HG03378 (cell line): ENCODE results near the gene ESPN.
"Not testable (repeated sequence)": the region's sequence is repeated elsewhere in the genome, so short reads cannot be mapped to it uniquely, and the experiment has no call there.

Experiments used
- ATAC-seq: cut with Tn5 transposase; IDR thresholded peaks from one replicate; pipeline ENCODE4 v1.9.1; 2021; ENCODE audit warnings: mild to moderate bottlenecking, moderate library complexity; ENCODE audit not compliant: unreplicated experiment

The ESPN gene

DNA sequence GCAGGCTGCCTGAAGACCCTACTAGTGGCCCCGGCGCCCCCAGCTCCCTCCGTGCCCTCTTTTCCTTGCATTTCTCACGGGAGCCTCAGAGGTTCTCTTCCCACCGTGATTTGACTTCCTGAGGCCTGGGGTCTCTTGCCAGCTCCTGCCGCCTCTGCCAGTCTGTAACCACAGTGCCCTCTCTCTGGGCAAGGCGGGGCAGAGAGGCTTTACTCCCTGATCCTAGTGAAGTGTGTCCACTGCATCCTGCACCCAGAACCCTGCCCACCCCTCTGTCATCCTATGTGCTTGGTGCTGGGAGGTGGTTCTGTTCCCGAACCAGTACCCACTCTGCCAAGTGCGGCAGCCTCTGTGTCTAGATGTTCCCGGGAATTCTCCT, 2.4 kb downstream of the ESPN start:
- ATAC-seq, result no peak

DNA sequence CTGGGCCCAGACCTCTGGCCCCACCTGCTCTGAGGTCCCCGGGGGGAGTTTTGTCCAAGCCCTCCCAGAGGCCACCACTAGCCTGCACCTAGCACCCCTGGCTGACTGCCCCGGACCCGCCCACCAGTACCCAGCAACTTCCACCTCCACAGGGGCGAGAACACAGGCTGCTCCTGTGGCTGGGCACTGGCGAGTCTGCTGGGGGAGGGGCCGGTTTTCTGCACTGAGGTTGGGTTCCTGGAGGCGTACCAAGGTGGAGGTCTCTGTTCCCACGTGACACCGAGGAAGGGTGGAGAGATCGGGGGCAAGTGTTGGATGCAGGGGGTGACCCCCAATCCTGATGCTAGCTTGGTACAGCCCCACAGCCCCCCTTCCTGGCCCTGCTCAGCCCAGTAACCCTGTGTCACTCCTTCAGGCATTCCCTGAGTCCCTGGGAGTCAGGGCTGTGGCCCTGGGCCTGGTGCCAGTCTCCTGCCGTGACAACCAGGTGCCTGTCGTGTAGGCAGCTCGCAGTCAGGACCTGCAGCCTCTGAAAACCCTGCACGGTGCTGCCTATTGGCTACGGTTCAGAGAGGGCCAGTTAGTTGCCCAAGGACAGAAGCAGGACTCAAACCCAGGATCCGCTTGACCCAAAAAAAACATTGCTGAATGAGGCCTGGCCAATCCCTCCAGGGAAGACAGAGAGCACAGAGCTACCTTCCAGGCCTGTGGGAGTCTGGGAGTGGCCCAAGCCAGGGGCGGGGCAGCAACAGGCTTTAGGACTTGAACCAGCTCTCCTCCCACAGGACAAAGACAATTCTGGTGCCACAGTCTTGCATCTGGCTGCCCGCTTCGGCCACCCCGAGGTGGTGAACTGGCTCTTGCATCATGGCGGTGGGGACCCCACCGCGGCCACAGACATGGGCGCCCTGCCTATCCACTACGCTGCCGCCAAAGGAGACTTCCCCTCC, 3.1 kb downstream of the ESPN start:
- ATAC-seq, result no peak

DNA sequence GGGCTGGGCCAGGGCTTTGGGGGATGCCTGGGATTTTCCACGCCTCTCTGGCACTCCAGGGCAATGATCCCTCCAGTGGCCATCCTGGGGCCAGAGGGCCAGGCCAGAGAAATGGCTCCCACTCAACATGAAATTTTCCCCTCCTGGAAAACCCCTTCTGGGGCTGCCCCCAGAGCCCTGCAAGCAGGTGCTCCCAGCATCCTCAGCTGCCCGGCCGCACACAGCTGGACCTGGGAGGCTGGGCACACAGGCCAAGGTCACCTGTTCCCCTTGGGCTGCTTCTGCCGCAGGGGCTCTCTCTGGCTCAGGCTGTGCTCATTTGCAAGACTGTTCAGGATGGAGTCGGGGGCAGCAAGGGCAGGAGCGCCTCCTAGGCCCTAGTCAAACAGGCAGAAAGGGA, 3.9 kb downstream of the ESPN start:
- not testable (repeated sequence) for ATAC-seq

DNA sequence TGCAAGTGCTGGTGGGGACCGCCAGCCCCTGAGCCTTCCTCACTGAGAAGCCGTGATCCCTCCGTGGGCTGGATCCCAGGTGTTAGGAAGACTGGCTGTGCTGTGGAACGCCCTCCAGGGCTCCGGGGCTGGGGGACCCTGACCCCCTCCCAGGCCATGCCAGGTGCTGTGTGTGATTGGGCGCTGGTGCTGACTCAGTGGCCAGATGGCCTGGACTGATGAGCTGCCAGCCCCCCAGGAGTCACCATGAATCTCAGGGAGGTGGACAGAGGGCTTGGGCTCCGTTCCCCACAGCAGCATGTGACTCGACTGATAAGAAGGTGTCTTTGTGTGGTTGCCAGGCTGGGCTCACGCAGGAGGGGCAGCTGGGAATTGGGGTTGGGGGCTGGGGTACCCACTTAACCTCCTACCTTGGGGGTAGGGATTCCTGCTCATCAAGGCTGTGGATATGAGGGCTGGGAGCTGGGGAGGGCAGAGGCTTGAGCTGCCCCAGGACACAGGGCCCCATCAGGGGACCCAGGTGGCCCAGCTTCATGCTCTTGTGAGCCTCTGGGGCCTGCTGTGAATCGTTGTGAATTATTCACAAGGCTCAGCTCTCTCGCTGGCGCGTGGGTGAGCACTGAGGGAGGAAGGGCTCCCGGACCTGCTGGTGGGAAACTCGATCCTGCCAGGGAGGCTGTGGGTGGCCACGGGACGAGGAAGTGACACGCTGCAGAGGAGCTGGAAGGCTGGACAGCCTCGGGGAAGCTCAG, 5.3 kb downstream of the ESPN start:
- not testable (repeated sequence) for ATAC-seq

DNA sequence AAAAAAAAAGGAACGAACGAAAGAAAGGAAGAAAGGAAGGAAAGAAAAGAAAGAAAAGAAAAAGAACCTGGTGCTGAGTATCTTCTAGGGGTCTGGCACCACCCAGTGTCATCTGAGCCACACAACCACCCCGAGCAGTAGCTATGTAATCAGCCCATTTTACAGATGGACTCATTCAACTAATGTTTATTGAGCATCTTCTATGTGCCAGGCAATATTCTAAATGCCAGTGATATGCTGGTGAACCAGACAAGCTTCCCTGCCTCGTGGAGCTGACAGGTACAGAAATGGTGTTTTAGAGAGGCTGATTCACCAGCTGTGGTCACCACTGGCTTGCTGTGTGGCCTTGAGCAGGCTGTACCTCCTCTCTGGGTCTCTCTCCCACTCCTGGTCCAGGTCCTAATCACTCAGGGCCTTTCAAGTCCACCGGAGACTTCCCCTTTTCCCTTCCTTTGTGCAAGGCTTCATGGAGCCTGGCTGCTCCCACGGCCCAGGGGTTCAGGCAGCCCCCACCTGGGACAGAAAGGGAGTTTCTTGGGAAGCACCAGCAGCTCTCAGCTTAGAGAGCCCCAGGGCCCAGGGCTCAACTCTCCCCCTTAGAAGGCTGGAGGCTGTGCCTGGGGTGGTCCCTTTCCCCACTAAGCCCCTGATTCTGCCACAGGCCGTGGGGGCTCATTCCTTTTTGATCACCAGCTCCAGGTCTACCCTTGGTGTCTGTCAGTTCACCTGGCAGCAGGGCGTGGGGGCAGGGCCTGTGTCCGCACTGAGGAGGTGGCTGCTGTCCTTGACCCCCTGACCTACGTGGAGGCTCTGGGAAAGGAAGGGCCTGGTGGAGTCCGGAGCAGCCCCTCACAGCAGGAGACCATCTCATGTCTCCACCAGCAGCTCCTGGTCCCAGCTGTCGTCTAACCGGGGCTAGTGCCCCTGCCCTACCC, 7.3 kb downstream of the ESPN start:
- not testable (repeated sequence) for ATAC-seq

DNA sequence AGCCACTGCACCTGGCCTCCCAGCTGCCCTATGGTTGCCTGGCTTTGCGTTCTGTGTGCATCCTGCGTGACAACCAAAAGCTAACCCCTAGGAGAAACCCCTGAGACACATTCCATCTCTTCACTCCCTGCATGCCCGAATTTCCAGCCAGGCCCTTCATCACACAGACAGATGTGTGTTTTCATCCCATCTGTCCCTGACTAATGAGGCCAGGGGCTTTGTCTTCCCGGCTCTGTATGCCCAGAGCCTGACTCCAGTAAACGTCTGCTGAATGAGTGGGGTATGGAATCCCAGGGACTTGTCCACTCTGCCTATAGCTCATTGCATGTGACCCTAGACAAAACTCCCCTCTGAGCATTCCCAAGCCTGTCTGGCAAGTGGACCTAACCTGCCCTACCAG, 9.6 kb downstream of the ESPN start:
- ATAC-seq, result no peak

DNA sequence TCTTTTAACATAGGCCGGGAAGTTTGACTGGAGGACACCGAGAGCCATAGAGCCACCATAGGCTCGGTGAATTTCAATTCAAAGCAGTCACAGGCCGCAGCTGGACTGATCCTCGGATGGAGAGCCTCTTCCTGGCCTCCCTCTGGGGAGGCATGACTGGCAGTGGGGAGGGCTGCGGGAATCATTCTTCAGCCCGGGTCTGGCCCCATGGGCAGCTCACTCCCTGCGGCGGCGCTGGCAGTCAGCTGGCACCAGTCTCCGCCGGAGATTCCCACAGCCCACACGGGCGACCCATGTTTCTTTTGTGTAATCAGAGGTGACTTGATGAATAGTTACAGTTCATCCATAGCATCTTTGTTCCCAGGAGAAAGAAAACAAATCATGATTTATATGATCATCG, 10.6 kb downstream of the ESPN start:
- ATAC-seq, result no peak

DNA sequence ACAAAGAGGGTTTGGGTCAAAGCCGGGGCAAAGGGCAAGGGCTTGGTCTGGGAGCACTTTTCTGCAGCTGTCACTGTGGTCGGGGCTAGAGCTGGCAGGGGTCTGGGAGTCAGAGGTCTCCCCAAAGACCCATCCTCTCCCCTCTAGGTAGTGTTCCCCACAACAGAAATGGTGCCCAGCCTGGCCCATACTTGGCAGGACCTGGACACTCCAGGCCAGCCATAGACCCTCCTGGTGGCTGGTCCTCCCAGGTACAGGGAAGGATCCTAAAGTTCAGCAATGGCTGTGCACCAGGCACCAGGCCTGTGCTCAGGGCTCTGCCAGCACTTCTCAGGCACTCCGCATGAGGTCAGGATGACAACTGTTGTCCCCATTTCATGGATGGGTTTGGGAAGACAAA, 11.0 kb downstream of the ESPN start:
- no peak for ATAC-seq

DNA sequence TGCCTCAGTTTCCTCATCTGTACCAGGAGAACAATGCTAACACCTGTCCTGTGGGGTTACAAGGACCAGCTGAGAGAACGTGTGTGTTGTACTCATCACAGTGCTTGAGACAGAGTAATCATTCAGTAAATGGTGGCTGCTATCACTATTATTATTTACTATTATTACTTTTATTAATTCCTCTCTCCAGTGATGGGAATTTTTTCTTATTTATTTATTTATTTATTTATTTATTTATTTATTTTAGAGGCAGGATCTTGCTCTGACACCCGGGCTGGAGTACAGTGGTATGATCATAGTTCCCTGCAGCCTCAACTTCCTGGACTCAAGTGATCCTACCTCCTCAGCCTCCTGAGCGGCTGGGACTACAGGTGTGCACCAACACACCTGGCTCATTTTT, 11.7 kb downstream of the ESPN start:
- ATAC-seq, result not testable (repeated sequence)

DNA sequence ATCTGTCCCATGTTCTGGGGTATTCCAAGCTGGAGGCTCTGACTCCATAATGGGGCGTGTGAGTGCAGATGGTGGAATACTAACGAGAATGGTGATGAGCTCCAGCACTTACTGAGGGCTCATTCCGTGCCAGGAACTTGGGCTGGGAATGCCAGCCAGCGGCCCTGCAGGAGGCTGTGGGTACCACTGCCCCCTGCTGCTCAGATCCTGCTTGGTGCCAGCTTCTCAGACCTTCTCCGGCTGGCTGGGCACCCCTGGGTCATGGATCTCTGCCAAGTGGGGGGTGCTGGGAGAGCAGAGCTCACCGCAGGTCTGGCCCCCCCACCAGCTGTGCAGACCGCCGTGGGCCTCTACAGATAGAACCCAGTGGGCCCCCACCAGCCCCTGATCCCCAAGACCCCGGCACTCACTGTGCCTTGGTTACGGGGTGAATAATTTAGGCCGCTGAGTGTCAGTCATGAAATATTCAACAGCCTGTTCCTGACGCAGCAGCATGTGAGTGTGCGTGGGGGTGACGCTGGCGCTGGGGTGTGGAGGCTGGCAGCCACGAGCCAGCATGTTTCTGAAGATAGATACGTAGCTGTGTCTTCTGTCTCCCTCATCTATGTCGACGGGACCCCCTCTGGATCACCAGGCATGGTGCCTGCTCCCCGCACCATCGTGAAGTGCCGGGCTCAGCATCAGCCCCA, 12.6 kb downstream of the ESPN start:
- not testable (repeated sequence) for ATAC-seq

DNA sequence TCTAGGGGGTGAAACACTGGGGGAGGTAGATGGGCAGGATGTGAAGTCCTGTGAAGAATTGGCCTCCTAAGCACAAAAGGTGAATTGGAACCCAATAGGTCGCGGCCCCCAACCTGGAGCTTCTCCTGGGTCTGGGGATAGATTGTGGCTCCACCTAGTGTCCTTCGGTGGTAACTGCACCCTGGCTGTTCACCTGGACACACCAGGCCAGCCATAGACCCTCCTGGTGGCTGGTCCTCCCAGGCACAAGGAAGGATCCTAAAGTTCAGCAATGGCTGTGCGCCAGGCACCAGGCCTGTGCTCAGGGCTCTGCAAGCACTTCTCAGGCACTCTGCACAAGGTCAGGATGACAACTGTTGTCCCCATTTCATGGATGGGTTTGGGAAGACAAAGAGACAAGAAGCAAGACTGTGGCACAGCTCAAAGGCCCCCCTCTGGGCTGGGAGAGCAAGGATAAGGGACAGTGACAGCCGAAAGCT, 13.5 kb downstream of the ESPN start:
- no peak for ATAC-seq

DNA sequence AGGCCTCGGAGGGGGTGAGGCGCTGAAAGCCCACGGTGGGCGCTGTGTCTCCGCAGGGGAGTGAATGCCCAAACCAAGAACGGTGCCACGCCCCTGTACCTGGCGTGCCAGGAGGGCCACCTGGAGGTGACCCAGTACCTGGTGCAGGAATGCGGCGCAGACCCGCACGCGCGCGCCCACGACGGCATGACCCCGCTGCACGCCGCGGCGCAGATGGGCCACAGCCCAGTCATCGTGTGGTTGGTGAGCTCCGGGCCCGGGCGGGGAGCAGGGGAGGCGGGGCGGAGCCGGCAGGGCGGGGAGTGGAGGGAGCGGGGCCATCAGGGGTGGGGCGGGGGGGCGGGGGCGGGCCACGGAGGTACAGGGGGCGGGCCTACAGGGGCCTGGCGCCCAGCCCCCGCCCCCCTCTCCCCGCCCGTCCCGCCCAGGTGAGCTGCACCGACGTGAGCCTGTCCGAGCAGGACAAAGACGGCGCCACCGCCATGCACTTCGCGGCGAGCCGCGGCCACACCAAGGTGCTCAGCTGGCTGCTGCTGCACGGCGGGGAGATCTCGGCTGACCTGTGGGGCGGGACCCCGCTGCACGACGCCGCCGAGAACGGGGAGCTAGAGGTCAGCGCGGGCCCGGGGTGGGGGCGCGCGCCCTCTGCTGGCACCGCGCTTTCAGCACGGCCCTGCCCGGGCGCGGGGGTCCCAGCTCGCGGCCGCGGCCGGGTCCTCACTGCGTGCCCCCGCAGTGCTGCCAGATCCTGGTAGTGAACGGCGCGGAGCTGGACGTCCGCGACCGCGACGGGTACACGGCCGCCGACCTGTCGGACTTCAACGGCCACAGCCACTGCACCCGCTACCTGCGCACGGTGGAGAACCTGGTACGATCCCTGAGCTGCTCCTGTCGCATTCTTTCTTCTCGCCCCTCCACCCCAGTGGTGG, 15.9 kb downstream of the ESPN start:
- no peak for ATAC-seq

DNA sequence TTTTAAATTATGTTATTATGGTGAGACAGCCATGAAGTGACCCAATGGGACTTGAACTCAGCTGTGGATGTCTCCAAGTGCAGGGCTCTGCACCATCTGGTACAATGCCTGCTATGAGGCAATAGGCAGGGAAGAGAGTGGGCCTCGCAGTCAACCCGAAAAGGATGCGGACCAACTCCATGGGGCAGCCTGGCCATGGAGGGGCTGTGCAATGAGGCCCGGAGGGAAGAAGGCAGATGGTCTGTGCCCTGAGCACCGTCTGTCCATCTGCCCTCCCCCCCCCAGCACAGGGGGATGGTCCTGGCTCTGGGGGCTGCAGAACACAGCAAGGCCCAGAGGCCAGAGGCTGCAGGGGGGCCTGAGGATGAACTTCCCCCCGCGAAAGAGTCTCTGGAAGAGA, 17.0 kb downstream of the ESPN start:
- ATAC-seq, result no peak

DNA sequence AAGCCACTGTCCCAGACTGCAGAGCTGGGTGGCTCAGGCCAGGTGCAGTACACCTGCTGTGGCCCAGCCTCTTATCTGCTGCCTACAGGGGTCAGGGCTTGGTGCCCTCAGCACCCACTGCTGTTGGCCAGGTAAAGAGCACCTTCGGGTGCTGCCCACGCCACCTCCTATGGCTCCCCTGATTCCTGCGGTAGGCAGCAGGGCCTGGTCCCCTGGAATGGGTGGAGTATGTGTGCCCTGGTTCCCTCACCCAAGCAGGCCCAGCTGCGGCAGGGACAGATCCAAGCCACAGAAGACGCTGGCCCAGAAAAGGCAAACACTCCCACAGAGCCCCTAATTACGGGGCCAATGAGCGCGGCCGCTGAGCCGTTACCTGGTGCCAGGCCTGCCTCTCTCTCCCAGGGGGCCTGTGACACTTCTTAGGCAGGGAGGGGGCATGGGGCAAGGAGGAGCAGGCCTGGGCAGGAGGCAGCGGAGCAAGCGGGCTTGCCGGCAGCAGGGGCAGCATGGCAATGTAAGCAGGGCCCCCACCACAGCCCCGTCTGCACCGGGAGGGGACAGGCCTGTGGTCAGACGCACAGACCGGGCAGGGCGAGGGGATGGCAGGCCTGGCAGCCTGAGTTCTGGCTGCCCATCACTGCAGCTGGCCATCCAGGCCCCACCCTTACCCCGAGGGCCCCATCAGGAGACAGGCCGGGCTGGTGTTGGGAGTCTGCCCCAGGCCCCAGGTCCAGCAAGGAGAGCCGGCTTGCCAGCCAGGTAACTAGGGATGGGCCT, 19.0 kb downstream of the ESPN start:
- ATAC-seq, result no peak

DNA sequence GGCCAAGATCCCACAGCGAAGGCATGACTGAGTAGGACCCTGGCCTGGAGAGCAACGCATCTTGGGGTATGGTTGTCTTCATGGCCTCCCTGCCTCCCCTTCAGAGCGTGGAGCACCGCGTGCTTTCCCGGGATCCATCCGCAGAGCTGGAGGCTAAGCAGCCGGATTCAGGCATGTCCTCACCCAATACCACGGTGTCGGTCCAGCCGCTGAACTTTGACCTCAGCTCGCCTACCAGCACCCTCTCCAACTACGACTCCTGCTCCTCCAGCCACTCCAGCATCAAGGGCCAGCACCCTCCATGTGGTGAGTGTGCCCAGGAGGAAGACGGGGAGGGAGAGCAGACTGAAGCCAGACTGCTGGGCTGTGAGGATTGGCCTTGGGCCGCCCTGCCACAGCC, 19.8 kb downstream of the ESPN start:
- ATAC-seq, result no peak

DNA sequence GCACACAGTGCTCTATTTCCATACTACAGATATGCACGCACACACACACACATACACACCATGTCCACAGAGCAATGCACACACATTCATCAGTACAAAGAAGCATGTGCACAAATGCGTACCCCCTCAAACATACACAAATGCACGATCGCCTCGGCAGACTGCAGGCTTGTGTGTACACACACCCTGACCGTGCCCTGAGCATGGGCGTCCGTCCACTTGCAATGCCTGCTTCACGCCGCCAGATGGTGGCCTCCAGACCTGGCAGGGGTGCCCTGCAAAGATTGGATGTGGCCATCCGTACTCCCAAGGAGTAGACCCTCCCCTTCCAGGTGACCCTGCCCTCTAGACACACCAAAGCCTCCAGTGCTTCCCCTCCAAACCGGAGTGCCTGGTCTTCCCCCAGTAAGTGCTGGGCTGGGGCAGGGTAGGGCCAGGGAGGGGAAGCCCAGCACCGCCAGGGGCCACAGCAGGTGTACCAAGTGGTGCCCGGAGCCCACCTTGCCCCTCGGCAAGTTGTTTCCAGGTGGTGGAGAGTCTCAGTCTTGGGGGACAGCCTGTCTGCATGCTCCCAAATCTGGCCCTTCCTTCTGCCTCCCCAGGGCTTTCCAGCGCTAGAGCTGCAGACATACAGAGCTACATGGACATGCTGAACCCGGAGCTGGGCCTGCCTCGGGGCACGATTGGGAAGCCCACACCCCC, 20.6 kb downstream of the ESPN start:
- no peak for ATAC-seq

DNA sequence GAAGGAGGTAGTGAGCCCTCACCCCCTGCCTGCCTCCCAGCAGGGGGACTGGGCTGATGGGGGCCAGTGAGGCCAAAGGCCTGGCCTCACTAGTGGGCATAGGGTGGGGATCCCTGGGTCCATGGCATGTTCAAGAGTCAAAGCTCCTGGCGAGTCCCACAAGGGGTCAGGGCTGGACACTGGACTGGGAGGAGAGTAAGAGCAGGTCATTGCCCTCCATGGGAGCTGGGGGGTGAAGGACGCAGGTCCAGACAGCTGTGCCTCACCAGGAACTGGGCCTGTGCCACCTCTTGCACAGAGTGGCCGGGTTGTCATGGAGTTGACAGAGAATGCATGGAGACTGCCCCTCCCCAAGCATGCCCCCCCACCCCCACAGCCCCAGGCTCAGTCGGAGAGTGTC, 21.4 kb downstream of the ESPN start:
- not testable (repeated sequence) for ATAC-seq

DNA sequence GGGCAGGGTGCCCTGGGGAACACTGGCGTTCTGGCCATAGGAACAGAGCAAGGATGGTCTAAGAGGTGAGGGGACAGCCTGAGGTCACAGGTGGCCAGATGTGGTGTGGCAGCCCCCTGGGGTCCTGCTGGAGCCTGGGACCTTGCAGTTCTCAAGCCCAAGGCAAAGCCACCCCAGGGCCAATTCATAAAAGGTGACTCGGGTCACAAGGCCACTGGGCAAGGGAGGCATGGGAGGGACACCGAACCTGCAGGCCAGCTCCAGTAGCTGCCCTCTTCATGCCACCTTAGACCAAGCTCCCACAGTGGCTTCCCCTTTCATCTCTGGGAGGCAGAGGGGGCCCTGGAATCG, 22.1 kb downstream of the ESPN start:
- no peak for ATAC-seq
